GM12878 (cell line): ENCODE data around the gene PLEKHD1. TPM values are rescaled to one million over a fixed set of nuclear protein-coding genes. Genes with fewer than 3 reads are reported as not detected.

ENCODE experiments used
- ATAC-seq: fragments of 200-7000 bp; cut with Tn5 transposase; 3 replicates; pipeline ENCODE4 v1.9.1; 2020; ENCODE audit warnings: mild to moderate bottlenecking, moderate library complexity
- BruUV-seq: library from RNA; stranded (reverse); fragments of 400-500 nt; replicated peaks from 2 replicates; lab custom pipeline; 2021; lab: Mats Ljungman, UMichigan
- CTCF ChIA-PET: fragments of 300-600 bp; sonication (Branson Sonifier 250); formaldehyde crosslinking; extraction: SDS; loops from one replicate; lab custom pipeline; 2021; ENCODE audit warnings: inconsistent platforms; lab: Yijun Ruan, JAX
- POLR2A ChIA-PET: fragments of 350-600 bp; formaldehyde crosslinking; extraction: SDS; loops from one replicate; lab custom pipeline; 2021; ENCODE audit warnings: inconsistent platforms; lab: Charles Lee
- RAD21 ChIA-PET: fragments of 300-600 bp; sonication (Branson Sonifier 250); formaldehyde crosslinking; loops from one replicate; lab custom pipeline; 2023; ENCODE audit warnings: antibody characterized with exemption; ENCODE audit not compliant: unreplicated experiment; lab: Charles Lee
- SMC1A ChIA-PET: fragments of 300-600 bp; sonication (Branson Sonifier 250); formaldehyde crosslinking; loops from one replicate; lab custom pipeline; 2023; ENCODE audit not compliant: unreplicated experiment, uncharacterized antibody; lab: Charles Lee
- DNase-seq: peaks from one replicate; pipeline ENCODE4 v3.0.0-alpha.2; 2011; ENCODE audit warnings: low read depth, low spot score
- FAIRE-seq: peaks from 3 replicates; lab custom pipeline; 2011; peaks lifted over from hg19 to GRCh38; lab: Jason Lieb, UNC
- H2AFZ ChIP-seq: 2 replicates; pipeline ENCODE4 v1.6.0; 2011; ENCODE audit warnings: low read depth, low read length, control low read depth; ENCODE audit not compliant: control insufficient read depth
- H3K27ac ChIP-seq: 2 replicates; pipeline ENCODE4 v1.5.1; 2011; ENCODE audit warnings: control low read depth; ENCODE audit not compliant: control insufficient read depth, insufficient read depth
- H3K27me3 ChIP-seq, 2 experiments: replicated peaks in 1 of 2; 2 replicates each; pipeline versions ENCODE4 v1.6.0 to v1.6.1; 2011; ENCODE audit warnings: low read length in 1 of 2; ENCODE audit not compliant: control insufficient read depth in 2 of 2, insufficient read depth in 2 of 2
- H3K36me3 ChIP-seq, 2 experiments: 2 replicates each; pipeline ENCODE4 v1.5.1; 2011; ENCODE audit warnings: low read length in 1 of 2; ENCODE audit not compliant: control insufficient read depth in 2 of 2, insufficient read depth in 2 of 2
- H3K4me1 ChIP-seq: 2 replicates; pipeline ENCODE4 v1.6.1; 2011; ENCODE audit warnings: mild to moderate bottlenecking, low read length, moderate library complexity, mixed read lengths; ENCODE audit not compliant: control insufficient read depth, insufficient read depth
- H3K4me2 ChIP-seq: 2 replicates; pipeline ENCODE4 v1.6.0; 2011; ENCODE audit warnings: control low read depth; ENCODE audit not compliant: control insufficient read depth, insufficient read depth
- H3K4me3 ChIP-seq: fragments of 200-600 bp; sonication (generic); 2 replicates; pipeline ENCODE4 v1.5.1; 2016
- H3K79me2 ChIP-seq: 2 replicates; pipeline ENCODE4 v1.6.0; 2011; ENCODE audit warnings: low read length; ENCODE audit not compliant: control insufficient read depth, insufficient read depth
- H3K9ac ChIP-seq: 2 replicates; pipeline ENCODE4 v1.8.0; 2011; ENCODE audit warnings: low read length, control low read depth, mixed read lengths; ENCODE audit not compliant: control insufficient read depth, insufficient read depth
- H3K9me3 ChIP-seq: replicated peaks from 3 replicates; pipeline ENCODE4 v1.5.1; 2011; ENCODE audit warnings: mild to moderate bottlenecking, low read length; ENCODE audit not compliant: control insufficient read depth, insufficient read depth
- H4K20me1 ChIP-seq: 2 replicates; pipeline ENCODE4 v1.6.0; 2011; ENCODE audit not compliant: control insufficient read depth, insufficient read depth
- CHD4 ChIP-seq: fragments of 200-600 bp; sonication (generic); IDR thresholded peaks from 2 replicates; pipeline ENCODE4 v1.6.1; 2016; ENCODE audit warnings: mild to moderate bottlenecking
- CREB1 ChIP-seq: IDR thresholded peaks from 2 replicates; pipeline ENCODE4 v1.6.1; 2012; ENCODE audit warnings: low read depth, mild to moderate bottlenecking, inconsistent platforms
- CREM ChIP-seq: IDR thresholded peaks from 2 replicates; pipeline ENCODE4 v1.6.1; 2014; ENCODE audit warnings: antibody characterized with exemption, low read depth
- LARP7 ChIP-seq: fragments of 450-650 bp; IDR thresholded peaks from 2 replicates; pipeline ENCODE4 v1.6.1; 2017; ENCODE audit warnings: mild to moderate bottlenecking
- MXI1 ChIP-seq: fragments of 150-350 bp; IDR thresholded peaks from 2 replicates; pipeline ENCODE4 v1.6.1; 2011; ENCODE audit warnings: low read depth, mild to moderate bottlenecking, inconsistent platforms, low read length, improper control_type of control experiment
- NRF1 ChIP-seq: conservative IDR thresholded peaks from 2 replicates; pipeline ENCODE4 v1.6.1; 2011; ENCODE audit warnings: mild to moderate bottlenecking, low read depth, low read length, improper control_type of control experiment
- POLR2AphosphoS2 ChIP-seq: IDR thresholded peaks from 2 replicates; pipeline ENCODE4 v1.6.1; 2011; ENCODE audit warnings: low read depth, mild to moderate bottlenecking, low read length, improper control_type of control experiment, moderate library complexity
- RAD21 ChIP-seq: IDR thresholded peaks from 2 replicates; pipeline ENCODE4 v1.6.1; 2011; ENCODE audit warnings: mild to moderate bottlenecking, low read depth, low read length, moderate library complexity; ENCODE audit not compliant: insufficient read depth
- RAD51 ChIP-seq: fragments of 450-650 bp; IDR thresholded peaks from 2 replicates; pipeline ENCODE4 v1.6.1; 2016; ENCODE audit warnings: moderate library complexity, mild to moderate bottlenecking, inconsistent platforms
- SMARCA5 ChIP-seq: fragments of 450-650 bp; IDR thresholded peaks from 2 replicates; pipeline ENCODE4 v1.6.1; 2017; ENCODE audit warnings: mild to moderate bottlenecking
- SMC3 ChIP-seq: IDR thresholded peaks from 2 replicates; pipeline ENCODE4 v1.6.1; 2011; ENCODE audit warnings: low read length, improper control_type of control experiment, borderline replicate concordance
- STAT3 ChIP-seq: IDR thresholded peaks from 2 replicates; pipeline ENCODE4 v1.6.1; 2011; ENCODE audit warnings: low read depth, low read length, improper control_type of control experiment
- TCF12 ChIP-seq: IDR thresholded peaks from 2 replicates; pipeline ENCODE4 v1.6.1; 2011; ENCODE audit warnings: low read depth, mild to moderate bottlenecking, low read length
- WRNIP1 ChIP-seq: IDR thresholded peaks from 2 replicates; pipeline ENCODE4 v1.6.1; 2011; ENCODE audit warnings: low read depth, low read length, improper control_type of control experiment, borderline replicate concordance
- YY1 ChIP-seq: IDR thresholded peaks from 2 replicates; pipeline ENCODE4 v1.6.1; 2011; ENCODE audit warnings: low read depth, mild to moderate bottlenecking, low read length
- ZNF207 ChIP-seq: fragments of 450-650 bp; IDR thresholded peaks from 2 replicates; pipeline ENCODE4 v1.6.1; 2014; ENCODE audit warnings: antibody characterized with exemption, mild to moderate bottlenecking, borderline replicate concordance
- ZNF24 ChIP-seq: fragments of 450-650 bp; IDR thresholded peaks from 2 replicates; pipeline ENCODE4 v1.6.1; 2017; ENCODE audit warnings: antibody characterized with exemption, mild to moderate bottlenecking
- ZNF384 ChIP-seq: IDR thresholded peaks from 2 replicates; pipeline ENCODE4 v1.6.1; 2012; ENCODE audit warnings: low read depth, mild to moderate bottlenecking, low read length, improper control_type of control experiment, borderline replicate concordance
- WGBS: methylation state at CpG from one replicate; pipeline ENCODE4 v1.1.6; 2016; ENCODE audit warnings: low lambda C conversion rate; ENCODE audit not compliant: insufficient replicate concordance, insufficient coverage; ENCODE audit errors: missing lambda C conversion rate; 5-methylcytosine and 5-hydroxymethylcytosine counted together
- in situ Hi-C: fragments of 300-500 bp; cut with MboI; formaldehyde crosslinking; loops from 9 replicates; pipeline ENCODE4 v1.14.3; 2018; ENCODE audit warnings: mixed read lengths
- intact Hi-C: fragments of 100-400 bp; cut with micrococcal nuclease; formaldehyde crosslinking; loops from one replicate; pipeline ENCODE4 v1.14.2; 2022; ENCODE audit not compliant: unreplicated experiment
- polyA plus RNA-seq, 11 experiments: library from polyadenylated mRNA; depleted of rRNA in 4 of 11; unstranded in 6 of 11; stranded (reverse) in 5 of 11; fragments of >200 nt; fragmentation: Nextera tagmentation in 4 of 11; fragmentation: Illumina TruSeq in 1 of 11; extraction: Ambion mirVana in 4 of 11; extraction: Trizol in 1 of 11; gene quantifications; 1 replicate in 1 of 11; 2 replicates in 10 of 11; pipeline versions ENCODE4 v1.2.1 to v1.2.3, GENCODE V29; 2011 to 2016; ENCODE audit warnings: inconsistent platforms in 2 of 11, missing spikeins in 2 of 11, low read depth in 1 of 11
- total RNA-seq, 4 experiments: library from RNA; depleted of rRNA in 3 of 4; stranded (reverse); fragments of >200 nt in 3 of 4; fragmentation: Illumina TruSeq in 1 of 4; extraction: Trizol in 1 of 4; gene quantifications; 2 replicates each; pipeline versions ENCODE4 v1.2.1 to v1.2.3, GENCODE V29; 2013 to 2021
- TF ChIP-seq, protein P1 (sequence below): IDR thresholded peaks from 2 replicates; pipeline ENCODE4 v1.6.1; 2011; ENCODE audit warnings: low read depth, mild to moderate bottlenecking, low read length, moderate library complexity, borderline replicate concordance; ENCODE audit errors: extremely low read depth
- TF ChIP-seq, protein P2 (sequence below): fragments of 450-650 bp; IDR thresholded peaks from 2 replicates; pipeline ENCODE4 v1.6.1; 2017; ENCODE audit warnings: mild to moderate bottlenecking, moderate library complexity

The PLEKHD1 gene
- total and polyA plus RNA-seq, 10 of the 15 experiments (the other 5 are each of a cell fraction or from before 2014, with no cell fraction given): 0.01 to 0.08 (median 0.04) TPM; not detected in 6

DNA sequence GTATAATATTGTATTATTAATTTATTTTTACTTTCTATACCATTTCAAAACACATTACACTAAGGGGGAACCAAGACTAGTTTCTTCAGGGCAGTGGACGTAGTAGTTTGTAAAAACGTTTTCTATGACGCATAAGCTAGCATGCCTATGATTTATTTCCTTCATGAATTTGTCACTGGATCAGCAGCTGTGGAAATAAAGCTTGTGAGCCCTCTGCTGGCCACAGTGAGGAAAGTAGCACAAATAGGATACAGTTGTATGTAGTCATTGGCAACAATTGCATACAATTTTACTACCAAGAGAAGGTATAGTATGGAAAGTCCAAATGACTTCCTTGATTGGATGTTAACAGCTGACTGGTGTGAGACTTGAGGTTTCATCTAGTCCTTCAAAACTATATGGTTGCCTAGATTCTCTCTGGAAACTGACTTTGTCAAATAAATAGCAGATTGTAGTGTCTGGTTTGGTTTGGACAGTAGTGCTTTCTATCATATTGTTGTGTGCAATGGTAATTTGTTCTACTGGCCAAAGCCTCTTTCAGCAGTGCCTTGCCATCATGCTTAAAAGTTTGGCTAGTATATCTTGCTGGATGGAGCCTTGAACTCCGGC, 24.3 kb upstream of the PLEKHD1 start:
- H4K20me1 ChIP-seq: no peaks in the 10 kb centered on the region
- H3K27me3 ChIP-seq: no peaks in the 10 kb centered on the region
- no peaks in the 10 kb centered on the region for H3K9me3 ChIP-seq
- ChIA-PET SMC1A (interaction anchor here (0.6 to 3.8 kb wide), 43 partner anchors 9 to 330 kb away, joined by 3 to 62 read pairs (median 6); partner anchors contain the start of genes ERH and SLC39A9), CTCF (interaction anchor here (0.8 to 7.6 kb wide), 36 partner anchors 10 to 353 kb away, joined by 3 to 126 read pairs (median 5); partner anchors contain the start of genes ERH and SLC39A9), POLR2A (interaction anchor here (1.1 to 1.2 kb wide), 2 partner anchors 62 to 73 kb away, joined by 4 read pairs; partner anchors contain the start of genes ERH and SLC39A9), RAD21 (interaction anchor here (0.6 to 3.3 kb wide), 29 partner anchors 18 to 274 kb away, joined by 3 to 55 read pairs (median 5); partner anchors contain the start of genes ERH, GALNT16 and SLC39A9)
- H3K79me2 ChIP-seq: no peaks in the 10 kb centered on the region
- no peak overlapping the region for H3K9ac ChIP-seq
- intact Hi-C loops (loop anchor here (1.0 to 5.0 kb wide), 5 partner anchors 62 to 333 kb away; partner anchors contain the start of genes ERH, GALNT16 and SLC39A9), in situ Hi-C loops (loop anchor here (5.0 kb wide), 1 partner anchor 208 kb away; no protein-coding TSS in a partner anchor)
- WGBS: 23% methylated on average over 4 of the region's 4 CpGs
- peak; percentile 80 for FAIRE-seq
- no peak overlapping the region for H2AFZ ChIP-seq
- peak; percentile 96 for ATAC-seq
- no TSS peak for BruUV-seq
- H3K4me2 ChIP-seq: no peak overlapping the region
- H3K27ac ChIP-seq: no peak overlapping the region
- peak; percentile 25 for DNase-seq
- no peaks in the 10 kb centered on the region for H3K4me1 ChIP-seq
- no peak overlapping the region for H3K4me3 ChIP-seq
- peaks cover 3 to 19% of the 10 kb centered on the region in 2 experiments for H3K36me3 ChIP-seq
- no peak for TF ChIP-seq POLR2AphosphoS2
- peak; percentile 26; the same call in 1 of the 2 replicates for TF ChIP-seq MXI1
- 0 out of 2 replicates have a peak, but pooled peaks have one; percentile 9 for TF ChIP-seq ZNF24
- TF ChIP-seq SMARCA5: 0 out of 2 replicates have a peak, but pooled peaks have one; percentile 59
- peak; percentile 92 for TF ChIP-seq RAD21
- TF ChIP-seq LARP7: no peak
- TF ChIP-seq CREM: peak; percentile 60; the same call in 1 of the 2 replicates
- TF ChIP-seq CREB1: peak; percentile 88
- TF ChIP-seq STAT3: no peak
- no peak for TF ChIP-seq RAD51
- TF ChIP-seq NRF1: no peak
- no peak for TF ChIP-seq ZNF207
- 0 out of 2 replicates have a peak, but pooled peaks have one; percentile 37 for TF ChIP-seq WRNIP1
- TF ChIP-seq CHD4: no peak
- TF ChIP-seq, protein P1, sequence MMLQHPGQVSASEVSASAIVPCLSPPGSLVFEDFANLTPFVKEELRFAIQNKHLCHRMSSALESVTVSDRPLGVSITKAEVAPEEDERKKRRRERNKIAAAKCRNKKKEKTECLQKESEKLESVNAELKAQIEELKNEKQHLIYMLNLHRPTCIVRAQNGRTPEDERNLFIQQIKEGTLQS: no peak
- peak; percentile 98 for TF ChIP-seq SMC3
- 0 out of 2 replicates have a peak, but pooled peaks have one; percentile 25 for TF ChIP-seq TCF12
- TF ChIP-seq, protein P2, sequence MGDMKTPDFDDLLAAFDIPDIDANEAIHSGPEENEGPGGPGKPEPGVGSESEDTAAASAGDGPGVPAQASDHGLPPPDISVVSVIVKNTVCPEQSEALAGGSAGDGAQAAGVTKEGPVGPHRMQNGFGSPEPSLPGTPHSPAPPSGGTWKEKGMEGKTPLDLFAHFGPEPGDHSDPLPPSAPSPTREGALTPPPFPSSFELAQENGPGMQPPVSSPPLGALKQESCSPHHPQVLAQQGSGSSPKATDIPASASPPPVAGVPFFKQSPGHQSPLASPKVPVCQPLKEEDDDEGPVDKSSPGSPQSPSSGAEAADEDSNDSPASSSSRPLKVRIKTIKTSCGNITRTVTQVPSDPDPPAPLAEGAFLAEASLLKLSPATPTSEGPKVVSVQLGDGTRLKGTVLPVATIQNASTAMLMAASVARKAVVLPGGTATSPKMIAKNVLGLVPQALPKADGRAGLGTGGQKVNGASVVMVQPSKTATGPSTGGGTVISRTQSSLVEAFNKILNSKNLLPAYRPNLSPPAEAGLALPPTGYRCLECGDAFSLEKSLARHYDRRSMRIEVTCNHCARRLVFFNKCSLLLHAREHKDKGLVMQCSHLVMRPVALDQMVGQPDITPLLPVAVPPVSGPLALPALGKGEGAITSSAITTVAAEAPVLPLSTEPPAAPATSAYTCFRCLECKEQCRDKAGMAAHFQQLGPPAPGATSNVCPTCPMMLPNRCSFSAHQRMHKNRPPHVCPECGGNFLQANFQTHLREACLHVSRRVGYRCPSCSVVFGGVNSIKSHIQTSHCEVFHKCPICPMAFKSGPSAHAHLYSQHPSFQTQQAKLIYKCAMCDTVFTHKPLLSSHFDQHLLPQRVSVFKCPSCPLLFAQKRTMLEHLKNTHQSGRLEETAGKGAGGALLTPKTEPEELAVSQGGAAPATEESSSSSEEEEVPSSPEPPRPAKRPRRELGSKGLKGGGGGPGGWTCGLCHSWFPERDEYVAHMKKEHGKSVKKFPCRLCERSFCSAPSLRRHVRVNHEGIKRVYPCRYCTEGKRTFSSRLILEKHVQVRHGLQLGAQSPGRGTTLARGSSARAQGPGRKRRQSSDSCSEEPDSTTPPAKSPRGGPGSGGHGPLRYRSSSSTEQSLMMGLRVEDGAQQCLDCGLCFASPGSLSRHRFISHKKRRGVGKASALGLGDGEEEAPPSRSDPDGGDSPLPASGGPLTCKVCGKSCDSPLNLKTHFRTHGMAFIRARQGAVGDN: no peak
- TF ChIP-seq ZNF384: no peak
- TF ChIP-seq YY1: 0 out of 2 replicates have a peak, but pooled peaks have one; percentile 26
